Tibial nerve (tissue), 4 donors: ENCODE data around the gene UTP18. TPM values are rescaled to one million over a fixed set of nuclear protein-coding genes. Genes with fewer than 3 reads are reported as not detected.

Experiments
- DNase-seq, 2 donors: peaks; one replicate each; pipeline ENCODE4 v3.0.0-alpha.2; 2019; ENCODE audit warnings: low spot score in 2 of 2
- H3K27ac ChIP-seq, 4 donors: fragments of 200-600 bp; sonication (generic) in 3 of 4; one replicate each; pipeline ENCODE4 v1.5.1; 2017 to 2019; ENCODE audit warnings: mild to moderate bottlenecking in 1 of 4
- H3K27me3 ChIP-seq, 2 donors: fragments of 200-600 bp; sonication (generic) in 1 of 2; one replicate each; pipeline versions ENCODE4 v1.5.1 to v1.6.0; 2017 to 2019
- H3K36me3 ChIP-seq, 3 donors: fragments of 200-600 bp; sonication (generic); one replicate each; pipeline ENCODE4 v1.5.1; 2018 to 2019
- H3K4me1 ChIP-seq, 4 donors: fragments of 200-600 bp; sonication (generic) in 3 of 4; one replicate each; pipeline ENCODE4 v1.5.1; 2017 to 2019
- H3K4me3 ChIP-seq, 4 donors: fragments of 200-600 bp; sonication (generic) in 3 of 4; one replicate each; pipeline ENCODE4 v1.5.1; 2017 to 2019; ENCODE audit warnings: mild to moderate bottlenecking in 1 of 4, moderate library complexity in 1 of 4
- H3K9me3 ChIP-seq, 4 donors: fragments of 200-600 bp; sonication (generic) in 3 of 4; one replicate each; pipeline ENCODE4 v1.5.1; 2017 to 2019
- CTCF ChIP-seq, 5 experiments: fragments of 200-600 bp in 3 of 5; fragments of 450-650 bp in 2 of 5; sonication (generic) in 3 of 5; IDR thresholded peaks; one replicate each; pipeline ENCODE4 v1.5.1; 2016 to 2019; ENCODE audit warnings: antibody characterized with exemption in 5 of 5, mild to moderate bottlenecking in 3 of 5, moderate library complexity in 2 of 5
- EP300 ChIP-seq, 2 donors: sonication (generic); formaldehyde crosslinking; IDR thresholded peaks; one replicate each; pipeline ENCODE4 v1.6.1; 2017; ENCODE audit warnings: antibody characterized with exemption in 2 of 2, mild to moderate bottlenecking in 1 of 2
- POLR2A ChIP-seq, 2 donors: fragments of 450-650 bp; IDR thresholded peaks; one replicate each; pipeline ENCODE4 v1.6.1; 2017; ENCODE audit warnings: antibody characterized with exemption in 2 of 2, mild to moderate bottlenecking in 2 of 2, moderate library complexity in 2 of 2
- WGBS, 2 donors: methylation state at CpG; one replicate each; pipeline ENCODE4 v1.1.5; 2018; 5-methylcytosine and 5-hydroxymethylcytosine counted together
- total RNA-seq, 4 donors: library from RNA; depleted of rRNA; stranded (reverse); fragments of >200 nt; gene quantifications; one replicate each; pipeline ENCODE4 v1.1.0, GENCODE V29; 2016

UTP18 gene
- total RNA-seq, 4 donors from 2014 or later, result 28.8 to 55.3 (median 39.7) TPM

- no peaks in the 10 kb centered on the region for H3K27me3 ChIP-seq
- 49 to 62% methylated on average over 2 of the region's 2 CpGs for WGBS, 2 donors
- H3K27ac ChIP-seq, result no peak overlapping the region
- H3K4me3 ChIP-seq, result no peak overlapping the region
- no peak for DNase-seq
- no peaks in the 10 kb centered on the region for H3K9me3 ChIP-seq
- no peaks in the 10 kb centered on the region for H3K4me1 ChIP-seq
- no peak for TF ChIP-seq EP300 (IDR thresholded peaks at IDR 0.05)
- TF ChIP-seq POLR2A (IDR thresholded peaks at IDR 0.05), result no peak
- no peak for TF ChIP-seq CTCF (IDR thresholded peaks at IDR 0.05)
- H3K36me3 ChIP-seq, result no peaks in the 10 kb centered on the region
These were observed 81.9 kb downstream of the UTP18 start for GRCh38 chr17:51342257-51342656.

- H3K36me3 ChIP-seq, result no peaks in the 10 kb centered on the region
These were observed 84.2 kb downstream of the UTP18 start for GRCh38 chr17:51344532-51344931.

GRCh38 chr17:51346218-51346982 lies 86.1 kb downstream of the UTP18 start:
- H3K36me3 ChIP-seq, result no peaks in the 10 kb centered on the region
- H3K27ac ChIP-seq, result no peak overlapping the region
- 50 to 53% methylated on average over 9 of the region's 9 CpGs for WGBS, 2 donors
- no peaks in the 10 kb centered on the region for H3K9me3 ChIP-seq
- TF ChIP-seq EP300 (IDR thresholded peaks at IDR 0.05) (no peak), CTCF (IDR thresholded peaks at IDR 0.05) (no peak), POLR2A (IDR thresholded peaks at IDR 0.05) (no peak)
- H3K4me3 ChIP-seq, result no peak overlapping the region
- no peaks in the 10 kb centered on the region for H3K4me1 ChIP-seq
- no peaks in the 10 kb centered on the region for H3K27me3 ChIP-seq
- no peak for DNase-seq

More at GRCh38 chr17:51344532-51344931, 84.2 kb downstream of the UTP18 start:
- Histone ChIP-seq H3K9me3 (no peaks in the 10 kb centered on the region), H3K27ac (no peak overlapping the region), H3K27me3 (no peaks in the 10 kb centered on the region), H3K4me3 (no peak overlapping the region), H3K4me1 (no peaks in the 10 kb centered on the region)
- no peak for TF ChIP-seq POLR2A (IDR thresholded peaks at IDR 0.05)
- TF ChIP-seq EP300 (IDR thresholded peaks at IDR 0.05), result no peak
- no peak for TF ChIP-seq CTCF (IDR thresholded peaks at IDR 0.05)
- 76 to 77% methylated on average over 9 of the region's 9 CpGs for WGBS, 2 donors
- no peak for DNase-seq

Other genes starting within 250 kb of the UTP18 start
- gene SPAG9, start 139.7 kb upstream of the UTP18 start, total RNA-seq, result 100 to 1,000 TPM; 145 to 199 (median 165) TPM
- gene NME1, start 107.0 kb upstream of the UTP18 start, total RNA-seq, result 100 to 1,000 TPM in 1 of 4 donors, 10 to 100 TPM in 3; 12.7 to 105 (median 38.7) TPM
- 100 to 1,000 TPM; 308 to 552 (median 417) TPM for gene NME2, start 94.1 kb upstream of the UTP18 start, total RNA-seq
- gene MBTD1, start 497 bp upstream of the UTP18 start, total RNA-seq, result 10 to 100 TPM; 10.8 to 18.8 (median 16.3) TPM